HepG2 (cell line): ENCODE measurements around the gene XPNPEP2.

ENCODE experiments used
- CBFB ChIP-seq: sonication (generic); formaldehyde crosslinking; IDR thresholded peaks from 2 replicates; pipeline ENCODE4 v1.4.0; 2020; ENCODE audit warnings: missing genetic modification reagents
- EZH2 ChIP-seq: conservative IDR thresholded peaks from 2 replicates; pipeline ENCODE4 v1.6.1; 2012; ENCODE audit warnings: mild to moderate bottlenecking, low read depth, low read length, moderate library complexity
- PCBP1 ChIP-seq: fragments of 200-400 bp; formaldehyde crosslinking; IDR thresholded peaks from 2 replicates; pipeline ENCODE4 v1.6.1; 2017; ENCODE audit warnings: mild to moderate bottlenecking, low read depth, low read length, borderline replicate concordance
- ZNF3 ChIP-seq: IDR thresholded peaks from 2 replicates; pipeline ENCODE4 v1.7.0; 2017; ENCODE audit warnings: inconsistent platforms
- ZNF773 ChIP-seq: sonication (generic); formaldehyde crosslinking; IDR thresholded peaks from 2 replicates; pipeline ENCODE4 v1.4.0; 2020; ENCODE audit warnings: missing genetic modification reagents, borderline replicate concordance
- ZZZ3 ChIP-seq: sonication (generic); formaldehyde crosslinking; IDR thresholded peaks from 2 replicates; pipeline ENCODE4 v1.4.0; 2020; ENCODE audit warnings: missing genetic modification reagents, mild to moderate bottlenecking, borderline replicate concordance
- TF ChIP-seq, protein P1 (sequence below): IDR thresholded peaks from 2 replicates; pipeline ENCODE4 v1.4.0; 2020; ENCODE audit warnings: mild to moderate bottlenecking, missing genetic modification reagents
- TF ChIP-seq, protein P2 (sequence below), 2 experiments: sonication (generic) in 1 of 2; formaldehyde crosslinking in 1 of 2; IDR thresholded peaks; 2 replicates each; pipeline versions ENCODE4 v1.4.0 to v1.6.1; 2018 to 2020; ENCODE audit warnings: missing genetic modification reagents in 2 of 2, borderline replicate concordance in 1 of 2, low read depth in 1 of 2, mild to moderate bottlenecking in 1 of 2, missing biosample characterization in 1 of 2

DNA sequence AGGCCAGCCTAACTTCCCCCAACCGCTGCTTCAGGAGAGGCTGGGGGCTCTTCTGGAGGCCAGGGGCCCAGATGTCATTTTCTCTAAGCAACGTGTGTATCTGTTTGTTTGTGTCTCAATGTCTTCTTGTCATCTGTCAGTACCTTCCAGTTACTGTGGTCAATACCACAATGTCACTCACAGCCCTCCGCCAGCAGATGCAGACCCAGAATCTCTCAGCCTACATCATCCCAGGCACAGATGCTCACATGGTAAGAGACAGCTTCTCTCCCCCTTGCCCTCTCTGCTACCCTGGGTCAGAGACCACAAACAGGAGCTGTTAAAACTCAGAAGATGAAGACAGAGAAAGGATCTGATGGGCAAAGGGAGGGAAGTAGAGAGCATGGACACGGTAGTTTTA lies 5.0 kb downstream of the XPNPEP2 start:
- no peak for TF ChIP-seq CBFB (CRISPR knock-in tag)
- no peak for TF ChIP-seq ZNF3 (CRISPR knock-in tag)
- TF ChIP-seq, protein P1, sequence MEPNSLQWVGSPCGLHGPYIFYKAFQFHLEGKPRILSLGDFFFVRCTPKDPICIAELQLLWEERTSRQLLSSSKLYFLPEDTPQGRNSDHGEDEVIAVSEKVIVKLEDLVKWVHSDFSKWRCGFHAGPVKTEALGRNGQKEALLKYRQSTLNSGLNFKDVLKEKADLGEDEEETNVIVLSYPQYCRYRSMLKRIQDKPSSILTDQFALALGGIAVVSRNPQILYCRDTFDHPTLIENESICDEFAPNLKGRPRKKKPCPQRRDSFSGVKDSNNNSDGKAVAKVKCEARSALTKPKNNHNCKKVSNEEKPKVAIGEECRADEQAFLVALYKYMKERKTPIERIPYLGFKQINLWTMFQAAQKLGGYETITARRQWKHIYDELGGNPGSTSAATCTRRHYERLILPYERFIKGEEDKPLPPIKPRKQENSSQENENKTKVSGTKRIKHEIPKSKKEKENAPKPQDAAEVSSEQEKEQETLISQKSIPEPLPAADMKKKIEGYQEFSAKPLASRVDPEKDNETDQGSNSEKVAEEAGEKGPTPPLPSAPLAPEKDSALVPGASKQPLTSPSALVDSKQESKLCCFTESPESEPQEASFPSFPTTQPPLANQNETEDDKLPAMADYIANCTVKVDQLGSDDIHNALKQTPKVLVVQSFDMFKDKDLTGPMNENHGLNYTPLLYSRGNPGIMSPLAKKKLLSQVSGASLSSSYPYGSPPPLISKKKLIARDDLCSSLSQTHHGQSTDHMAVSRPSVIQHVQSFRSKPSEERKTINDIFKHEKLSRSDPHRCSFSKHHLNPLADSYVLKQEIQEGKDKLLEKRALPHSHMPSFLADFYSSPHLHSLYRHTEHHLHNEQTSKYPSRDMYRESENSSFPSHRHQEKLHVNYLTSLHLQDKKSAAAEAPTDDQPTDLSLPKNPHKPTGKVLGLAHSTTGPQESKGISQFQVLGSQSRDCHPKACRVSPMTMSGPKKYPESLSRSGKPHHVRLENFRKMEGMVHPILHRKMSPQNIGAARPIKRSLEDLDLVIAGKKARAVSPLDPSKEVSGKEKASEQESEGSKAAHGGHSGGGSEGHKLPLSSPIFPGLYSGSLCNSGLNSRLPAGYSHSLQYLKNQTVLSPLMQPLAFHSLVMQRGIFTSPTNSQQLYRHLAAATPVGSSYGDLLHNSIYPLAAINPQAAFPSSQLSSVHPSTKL (CRISPR knock-in tag): no peak
- TF ChIP-seq EZH2: no peak
- TF ChIP-seq ZZZ3 (CRISPR knock-in tag): no peak
- TF ChIP-seq, protein P2, sequence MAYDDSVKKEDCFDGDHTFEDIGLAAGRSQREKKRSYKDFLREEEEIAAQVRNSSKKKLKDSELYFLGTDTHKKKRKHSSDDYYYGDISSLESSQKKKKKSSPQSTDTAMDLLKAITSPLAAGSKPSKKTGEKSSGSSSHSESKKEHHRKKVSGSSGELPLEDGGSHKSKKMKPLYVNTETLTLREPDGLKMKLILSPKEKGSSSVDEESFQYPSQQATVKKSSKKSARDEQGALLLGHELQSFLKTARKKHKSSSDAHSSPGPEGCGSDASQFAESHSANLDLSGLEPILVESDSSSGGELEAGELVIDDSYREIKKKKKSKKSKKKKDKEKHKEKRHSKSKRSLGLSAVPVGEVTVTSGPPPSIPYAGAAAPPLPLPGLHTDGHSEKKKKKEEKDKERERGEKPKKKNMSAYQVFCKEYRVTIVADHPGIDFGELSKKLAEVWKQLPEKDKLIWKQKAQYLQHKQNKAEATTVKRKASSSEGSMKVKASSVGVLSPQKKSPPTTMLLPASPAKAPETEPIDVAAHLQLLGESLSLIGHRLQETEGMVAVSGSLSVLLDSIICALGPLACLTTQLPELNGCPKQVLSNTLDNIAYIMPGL (CRISPR knock-in tag; IDR thresholded peaks at IDR 0.05; ENCODE audit: borderline replicate concordance in 1 of 2, low read depth in 1 of 2): no peak
- TF ChIP-seq ZNF773: no peak
- TF ChIP-seq PCBP1: no peak
